GM18498 (cell line): ENCODE results near the gene KCNJ10.

Source experiments
- ATAC-seq: cut with Tn5 transposase; IDR thresholded peaks from one replicate; pipeline ENCODE4 v1.9.1; 2021; ENCODE audit warnings: mild to moderate bottlenecking, moderate library complexity; ENCODE audit not compliant: unreplicated experiment

Gene KCNJ10

GRCh38 chr1:159992161-159992560 is 77.8 kb downstream of the KCNJ10 start:
- ATAC-seq = no peak

GRCh38 chr1:159991513-159991912 is 78.4 kb downstream of the KCNJ10 start:
- ATAC-seq = no peak

GRCh38 chr1:159990005-159990404 is 80.0 kb downstream of the KCNJ10 start:
- no peak for ATAC-seq

GRCh38 chr1:159989581-159989980 is 80.4 kb downstream of the KCNJ10 start:
- ATAC-seq = no peak

GRCh38 chr1:159988006-159988405 is 82.0 kb downstream of the KCNJ10 start:
- no peak for ATAC-seq

GRCh38 chr1:159987186-159987585 is 82.8 kb downstream of the KCNJ10 start:
- no peak for ATAC-seq

GRCh38 chr1:159986531-159986930 is 83.4 kb downstream of the KCNJ10 start:
- ATAC-seq = no peak

GRCh38 chr1:159986093-159986492 is 83.9 kb downstream of the KCNJ10 start:
- ATAC-seq = no peak

- no peak for ATAC-seq
These were observed 84.5 kb downstream of the KCNJ10 start for GRCh38 chr1:159985473-159985872.

- no peak for ATAC-seq
These were observed 86.3 kb downstream of the KCNJ10 start for GRCh38 chr1:159983681-159984080.

GRCh38 chr1:159982280-159982679 is 87.7 kb downstream of the KCNJ10 start:
- no peak for ATAC-seq

GRCh38 chr1:159981351-159982055 is 88.5 kb downstream of the KCNJ10 start:
- no peak for ATAC-seq

- ATAC-seq = no peak
These were observed 89.2 kb downstream of the KCNJ10 start for GRCh38 chr1:159980786-159981185.

GRCh38 chr1:159980076-159980475 is 89.9 kb downstream of the KCNJ10 start:
- no peak for ATAC-seq

GRCh38 chr1:159979257-159979656 is 90.7 kb downstream of the KCNJ10 start:
- no peak for ATAC-seq

- ATAC-seq = no peak
These were observed 91.9 kb downstream of the KCNJ10 start for GRCh38 chr1:159978107-159978398.

- no peak for ATAC-seq
These were observed 92.4 kb downstream of the KCNJ10 start for GRCh38 chr1:159977364-159978106.

- ATAC-seq = no peak
These were observed 95.5 kb downstream of the KCNJ10 start for GRCh38 chr1:159974350-159974965.

GRCh38 chr1:159973350-159973940 is 96.5 kb downstream of the KCNJ10 start:
- no peak for ATAC-seq

- no peak for ATAC-seq
These were observed 97.3 kb downstream of the KCNJ10 start for GRCh38 chr1:159972443-159973205.

GRCh38 chr1:159970932-159971342 is 99.0 kb downstream of the KCNJ10 start:
- no peak for ATAC-seq
